ENCODE measurements around the gene OR52H1. TPM values are rescaled to one million over a fixed set of nuclear protein-coding genes. Genes with fewer than 3 reads are reported as not detected.

Gene OR52H1
- not detected in 5 replicates for total RNA-seq (2022; extraction: Qiagen RNA extraction; ENCODE audit: low read depth)

DNA sequence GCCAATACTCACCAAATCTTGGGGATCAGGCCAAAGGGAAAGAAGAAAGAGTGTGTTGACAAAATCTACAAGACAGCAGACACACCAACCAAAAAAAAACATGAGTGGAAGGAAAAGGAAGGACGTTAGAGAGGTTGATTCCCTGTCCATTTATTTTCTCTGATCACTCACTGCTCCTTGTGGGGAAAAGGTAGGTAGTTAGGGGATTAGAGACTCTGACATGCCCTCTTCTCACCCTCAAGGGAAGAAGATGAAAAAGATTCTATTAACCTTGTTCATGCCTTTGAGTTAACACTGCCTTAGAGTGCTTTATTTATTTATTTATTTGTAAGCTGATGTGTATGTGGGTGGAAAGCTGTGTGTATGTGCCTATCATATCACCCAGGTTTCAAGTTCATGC lies at the start of gene OR52H1:
Gene OR52H1 (minus strand): TSS at position 101 of the 400 bp plus-strand sequence. CDS start 3,035 bp downstream, outside the sequence.

GRCh38 chr11:5596607-5597201 lies 48.4 kb upstream of the OR52H1 start, which contains the start of gene TRIM6:
TSS of gene TRIM6 (plus strand) at chr11:5596637. CDS start at chr11:5596898, 261 bp downstream.

GRCh38 chr11:5580577-5580976 lies 32.2 kb upstream of the OR52H1 start, which contains the start of gene OR52B6:
TSS of gene OR52B6 (plus strand) at chr11:5580877. CDS start at chr11:5580877, 0 bp downstream.

DNA sequence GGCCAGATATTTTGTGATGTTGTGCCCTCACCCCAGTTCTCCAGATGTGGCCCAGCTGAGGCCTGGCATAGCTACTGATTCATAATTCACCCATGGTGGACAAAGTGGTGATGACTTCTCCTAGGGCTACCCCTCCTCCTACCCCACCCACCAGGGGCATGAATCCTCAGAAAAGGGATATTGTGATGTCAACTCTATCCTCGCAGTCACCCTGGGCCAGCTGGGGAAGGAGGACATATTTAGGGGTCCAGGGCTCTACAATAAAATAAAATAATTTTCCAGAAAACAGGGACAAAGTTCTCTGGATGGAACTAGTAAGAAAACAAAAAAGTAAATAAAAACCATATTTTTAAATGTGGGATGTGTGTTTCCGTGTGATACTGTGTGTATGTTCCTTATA lies 31.7 kb downstream of the OR52H1 start, which contains the start of gene UBQLNL:
Gene UBQLNL (minus strand): TSS at position 101 of the 400 bp plus-strand sequence. CDS start 258 bp downstream, outside the sequence.

DNA sequence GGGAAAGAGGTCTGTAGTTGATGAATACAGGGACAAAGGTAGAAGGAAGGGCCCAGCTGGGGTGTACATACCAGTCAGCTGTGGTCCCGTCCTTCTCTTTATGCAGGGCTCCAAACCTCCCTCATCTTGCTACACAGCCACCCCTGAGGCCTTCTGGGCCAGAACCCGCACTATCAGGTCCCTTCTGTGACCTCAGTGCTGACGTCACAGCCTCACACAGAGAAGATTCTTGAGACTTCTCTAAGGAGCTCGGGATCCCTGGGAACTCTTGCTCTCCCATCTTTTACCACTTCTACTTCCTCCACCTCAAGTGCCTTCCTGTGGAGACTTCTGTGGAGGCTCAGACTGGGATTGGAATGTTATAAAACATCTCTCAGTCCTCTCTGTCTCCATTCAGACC lies 38.5 kb downstream of the OR52H1 start, which contains the start of gene UBQLN3:
Gene UBQLN3 (minus strand): TSS at position 155 of the 400 bp plus-strand sequence. CDS start 399 bp downstream, outside the sequence.

Other genes starting within 250 kb of the OR52H1 start
- not detected in 5 replicates for gene OR51B4, start 246.6 kb downstream of the OR52H1 start, total RNA-seq (2022; extraction: Qiagen RNA extraction; ENCODE audit: low read depth)
- gene OR51B2, start 224.2 kb downstream of the OR52H1 start, total RNA-seq (2022; extraction: Qiagen RNA extraction; ENCODE audit: low read depth): not detected in 5 replicates
- not detected in 5 replicates for gene OR51B5, start 205.0 kb downstream of the OR52H1 start, total RNA-seq (2022; extraction: Qiagen RNA extraction; ENCODE audit: low read depth)
- gene OR51B6, start 197.0 kb downstream of the OR52H1 start, total RNA-seq (2022; extraction: Qiagen RNA extraction; ENCODE audit: low read depth): not detected in 5 replicates
- gene OR51M1, start 164.7 kb downstream of the OR52H1 start, total RNA-seq (2022; extraction: Qiagen RNA extraction; ENCODE audit: low read depth): not detected in 5 replicates
- not detected in 5 replicates for gene OR51Q1, start 126.4 kb downstream of the OR52H1 start, total RNA-seq (2022; extraction: Qiagen RNA extraction; ENCODE audit: low read depth)
- not detected in 5 replicates for gene OR51I1, start 107.0 kb downstream of the OR52H1 start, total RNA-seq (2022; extraction: Qiagen RNA extraction; ENCODE audit: low read depth)
- gene OR51I2, start 99.2 kb downstream of the OR52H1 start, total RNA-seq (2022; extraction: Qiagen RNA extraction; ENCODE audit: low read depth): not detected in 5 replicates
- gene OR52D1, start 59.9 kb downstream of the OR52H1 start, total RNA-seq (2022; extraction: Qiagen RNA extraction; ENCODE audit: low read depth): not detected in 5 replicates
- not detected in 5 replicates for gene UBQLN3, start 38.6 kb downstream of the OR52H1 start, total RNA-seq (2022; extraction: Qiagen RNA extraction; ENCODE audit: low read depth)
- gene UBQLNL, start 31.8 kb downstream of the OR52H1 start, total RNA-seq (2022; extraction: Qiagen RNA extraction; ENCODE audit: low read depth): 0.03 TPM in 2 of 5 replicates, not detected in the others
- not detected in 5 replicates for gene OR52B6, start 32.3 kb upstream of the OR52H1 start, total RNA-seq (2022; extraction: Qiagen RNA extraction; ENCODE audit: low read depth)
- gene TRIM6, start 48.1 kb upstream of the OR52H1 start, total RNA-seq (2022; extraction: Qiagen RNA extraction; ENCODE audit: low read depth): 11.4 to 16.0 TPM (median 13.3 TPM) in 5 replicates
- 3.1 to 4.0 TPM (median 3.4 TPM) in 5 replicates for gene TRIM34, start 76.5 kb upstream of the OR52H1 start, total RNA-seq (2022; extraction: Qiagen RNA extraction; ENCODE audit: low read depth)
- gene TRIM5, start 136.5 kb upstream of the OR52H1 start, total RNA-seq (2022; extraction: Qiagen RNA extraction; ENCODE audit: low read depth): 12.7 to 15.0 TPM (median 12.9 TPM) in 5 replicates
- 0.42 to 1.0 TPM (median 0.66 TPM) in 5 replicates for gene TRIM22, start 141.2 kb upstream of the OR52H1 start, total RNA-seq (2022; extraction: Qiagen RNA extraction; ENCODE audit: low read depth)
- not detected in 5 replicates for gene OR56B1, start 187.9 kb upstream of the OR52H1 start, total RNA-seq (2022; extraction: Qiagen RNA extraction; ENCODE audit: low read depth)
- not detected in 5 replicates for gene OR52N4, start 205.7 kb upstream of the OR52H1 start, total RNA-seq (2022; extraction: Qiagen RNA extraction; ENCODE audit: low read depth)
- not detected in 5 replicates for gene OR52N5, start 234.8 kb upstream of the OR52H1 start, total RNA-seq (2022; extraction: Qiagen RNA extraction; ENCODE audit: low read depth)
- not detected in 5 replicates for gene OR52N1, start 242.7 kb upstream of the OR52H1 start, total RNA-seq (2022; extraction: Qiagen RNA extraction; ENCODE audit: low read depth)

All from A549 treated with DMSO at 1 μM for 4 hours (cell line).